Naive thymus-derived CD8-positive, alpha-beta T cell (primary cell): Measurements from ENCODE around the gene TTC28. TPM values are rescaled to one million over a fixed set of nuclear protein-coding genes. Genes with fewer than 3 reads are reported as not detected.
"Not testable (repeated sequence)": the region's sequence is repeated elsewhere in the genome, so short reads cannot be mapped to it uniquely, and the experiment has no call there.

Experiments
- ATAC-seq, 2 donors: fragments of 150-1000 bp; cut with Tn5 transposase in 1 of 2; sonication (Bioruptor Pico), chemical (Tn5 transposase) in 1 of 2; 1 replicate in 1 of 2; 2 replicates in 1 of 2; pipeline ENCODE4 v1.10.0; 2021; ENCODE audit warnings: mild to moderate bottlenecking in 2 of 2, moderate library complexity in 2 of 2
- POLR2A ChIA-PET: fragments of 350-600 bp; sonication (Branson Sonifier 250); formaldehyde crosslinking; loops from one replicate; lab custom pipeline; 2021; ENCODE audit warnings: antibody characterized with exemption; lab: Charles Lee
- DNase-seq, 10 donors: peaks; one replicate each; pipeline versions ENCODE4 v3.0.0 to v3.0.0-alpha.2; 2020 to 2022
- H3K27ac Mint-ChIP-seq, 10 donors: one replicate each; pipeline ENCODE4 v1.8.0; 2020 to 2022; ENCODE audit warnings: mild to moderate bottlenecking in 10 of 10, mixed read lengths in 10 of 10, moderate library complexity in 4 of 10, inconsistent platforms in 1 of 10
- H3K27me3 Mint-ChIP-seq, 5 donors: one replicate each; pipeline ENCODE4 v1.8.0; 2021 to 2022; ENCODE audit warnings: mixed read lengths in 5 of 5
- H3K36me3 Mint-ChIP-seq, 3 donors: one replicate each; pipeline ENCODE4 v1.8.0; 2020 to 2022; ENCODE audit warnings: mixed read lengths in 3 of 3, mild to moderate bottlenecking in 2 of 3, inconsistent platforms in 1 of 3
- H3K4me1 Mint-ChIP-seq, 4 donors: one replicate each; pipeline ENCODE4 v1.8.0; 2021 to 2022; ENCODE audit warnings: mixed read lengths in 4 of 4
- H3K4me3 Mint-ChIP-seq, 10 donors: one replicate each; pipeline ENCODE4 v1.8.0; 2020 to 2022; ENCODE audit warnings: mild to moderate bottlenecking in 10 of 10, mixed read lengths in 10 of 10, moderate library complexity in 6 of 10, inconsistent platforms in 1 of 10
- H3K9me3 Mint-ChIP-seq, 9 donors: one replicate each; pipeline ENCODE4 v1.8.0; 2020 to 2022; ENCODE audit warnings: mixed read lengths in 9 of 9, mild to moderate bottlenecking in 3 of 9, inconsistent platforms in 1 of 9, moderate library complexity in 1 of 9
- polyA plus RNA-seq, 3 donors: library from polyadenylated mRNA; unstranded; fragments of 300-500 nt; fragmentation: Illumina TruSeq; gene quantifications; one replicate each; pipeline ENCODE4 v1.2.3, GENCODE V29; 2021
- total RNA-seq, 8 experiments: library from RNA in 2 of 8; stranded (reverse) in 2 of 8; gene quantifications; one replicate each; pipeline ENCODE4 v1.2.3 and lab custom pipeline; 2021 to 2026

The TTC28 gene
- total RNA-seq = 1 to 10 TPM; 2.6 to 6.4 TPM
- polyA plus RNA-seq = 1 to 10 TPM in 1 of 3 donors, under 1 TPM in 2; 0.44 to 1.3 (median 0.81) TPM
- 3.1 to 19.3 (median 7.1) reads per million in 6 experiments for total RNA-seq (lab: John Stamatoyannopoulos, UW)

- not testable (repeated sequence) for H3K9me3 Mint-ChIP-seq, ATAC-seq, H3K36me3 Mint-ChIP-seq
- H3K27ac Mint-ChIP-seq = peak within 1 kb of the TSS in 2 of 10 donors; percentile 25 to 29
- peak within 1 kb of the TSS; percentile 80 to 91 (median 85) for H3K4me3 Mint-ChIP-seq
- peaks cover 25 to 74% (median 51%) of the 10 kb centered on the region in 5 donors for H3K27me3 Mint-ChIP-seq
- DNase-seq = peak in 8 of 10 donors; percentile 11 to 44 (median 30)
- POLR2A ChIA-PET = interaction anchor here (0.6 kb wide), 1 partner anchor 1642 kb away, joined by 6 read pairs; no protein-coding TSS in a partner anchor
- H3K4me1 Mint-ChIP-seq = peaks cover 9 to 26% (median 17%) of the 10 kb centered on the region in 4 donors
These were observed at the start of gene TTC28 for GRCh38 chr22:28679611-28680287. TSS of gene TTC28 (minus strand) at chr22:28679840. CDS start at chr22:28679723, 117 bp downstream.

GRCh38 chr22:28728621-28729313 lies 49.1 kb upstream of the TTC28 start:
- H3K9me3 Mint-ChIP-seq = no peaks in the 10 kb centered on the region
- DNase-seq = no peak
- no peaks in the 10 kb centered on the region for H3K27me3 Mint-ChIP-seq
- peaks cover 0 to 8% (median 0%) of the 10 kb centered on the region in 4 donors for H3K4me1 Mint-ChIP-seq
- H3K36me3 Mint-ChIP-seq = peaks cover 0 to 46% (median 23%) of the 10 kb centered on the region in 3 donors
- H3K27ac Mint-ChIP-seq = no peak overlapping the region
- H3K4me3 Mint-ChIP-seq = no peak overlapping the region
- POLR2A ChIA-PET = no interaction called here
- no peak for ATAC-seq

- H3K36me3 Mint-ChIP-seq = peaks cover 0 to 47% (median 21%) of the 10 kb centered on the region in 3 donors
These were observed 48.4 kb upstream of the TTC28 start for GRCh38 chr22:28728002-28728401.

GRCh38 chr22:28718044-28718443 lies 38.4 kb upstream of the TTC28 start:
- ATAC-seq (no peak), DNase-seq (no peak)
- POLR2A ChIA-PET = no interaction called here
- Mint-ChIP-seq H3K36me3 (peaks cover 0 to 29% (median 9%) of the 10 kb centered on the region in 3 donors), H3K27me3 (no peaks in the 10 kb centered on the region), H3K4me3 (no peak overlapping the region), H3K4me1 (peaks cover 0 to 4% (median 0%) of the 10 kb centered on the region in 4 donors), H3K27ac (no peak overlapping the region), H3K9me3 (no peaks in the 10 kb centered on the region)

More at GRCh38 chr22:28728002-28728401, 48.4 kb upstream of the TTC28 start:
- H3K27ac Mint-ChIP-seq = no peak overlapping the region
- DNase-seq = no peak
- H3K9me3 Mint-ChIP-seq = no peaks in the 10 kb centered on the region
- H3K27me3 Mint-ChIP-seq = no peaks in the 10 kb centered on the region
- POLR2A ChIA-PET = no interaction called here
- H3K4me3 Mint-ChIP-seq = no peak overlapping the region
- ATAC-seq = no peak
- H3K4me1 Mint-ChIP-seq = peaks cover 0 to 8% (median 0%) of the 10 kb centered on the region in 4 donors

GRCh38 chr22:28716686-28717085 lies 37.0 kb upstream of the TTC28 start:
- Mint-ChIP-seq H3K9me3 (no peaks in the 10 kb centered on the region), H3K4me1 (peaks cover 0 to 4% (median 0%) of the 10 kb centered on the region in 4 donors), H3K36me3 (peaks cover 0 to 33% (median 10%) of the 10 kb centered on the region in 3 donors), H3K27me3 (no peaks in the 10 kb centered on the region), H3K27ac (no peak overlapping the region), H3K4me3 (no peak overlapping the region)
- POLR2A ChIA-PET = no interaction called here
- ATAC-seq = no peak
- DNase-seq = no peak

- Mint-ChIP-seq H3K27me3 (no peaks in the 10 kb centered on the region), H3K4me3 (no peak overlapping the region), H3K4me1 (peaks cover 0 to 4% (median 0%) of the 10 kb centered on the region in 4 donors), H3K36me3 (peaks cover 0 to 37% (median 16%) of the 10 kb centered on the region in 3 donors), H3K27ac (no peak overlapping the region), H3K9me3 (no peaks in the 10 kb centered on the region)
- no peak for DNase-seq
- POLR2A ChIA-PET = no interaction called here
- ATAC-seq = no peak
These were observed 36.0 kb upstream of the TTC28 start for GRCh38 chr22:28715611-28716010.

GRCh38 chr22:28714043-28714628 lies 34.5 kb upstream of the TTC28 start:
- peaks cover 0 to 36% (median 22%) of the 10 kb centered on the region in 3 donors for H3K36me3 Mint-ChIP-seq
- POLR2A ChIA-PET = no interaction called here
- H3K4me1 Mint-ChIP-seq = peaks cover 0 to 4% (median 0%) of the 10 kb centered on the region in 4 donors
- H3K4me3 Mint-ChIP-seq = no peak overlapping the region
- no peak overlapping the region for H3K27ac Mint-ChIP-seq
- no peak for ATAC-seq
- no peaks in the 10 kb centered on the region for H3K9me3 Mint-ChIP-seq
- no peaks in the 10 kb centered on the region for H3K27me3 Mint-ChIP-seq
- no peak for DNase-seq

- Mint-ChIP-seq H3K4me1 (peaks cover 0 to 9% (median 0%) of the 10 kb centered on the region in 4 donors), H3K27ac (no peak overlapping the region), H3K4me3 (no peak overlapping the region), H3K27me3 (peaks cover 0 to 2% (median 1%) of the 10 kb centered on the region in 5 donors), H3K36me3 (peaks cover 3 to 48% (median 24%) of the 10 kb centered on the region in 3 donors), H3K9me3 (no peaks in the 10 kb centered on the region)
- ATAC-seq = no peak
- POLR2A ChIA-PET = no interaction called here
- DNase-seq = no peak
These were observed 32.5 kb upstream of the TTC28 start for GRCh38 chr22:28711820-28712777.

- Mint-ChIP-seq H3K4me3 (no peak overlapping the region), H3K36me3 (peaks cover 6 to 50% (median 29%) of the 10 kb centered on the region in 3 donors), H3K27me3 (peaks cover 0 to 3% (median 2%) of the 10 kb centered on the region in 5 donors), H3K27ac (no peak overlapping the region), H3K4me1 (peaks cover 0 to 14% (median 0%) of the 10 kb centered on the region in 4 donors), H3K9me3 (no peaks in the 10 kb centered on the region)
- ATAC-seq (no peak), DNase-seq (no peak)
- POLR2A ChIA-PET = no interaction called here
These were observed 31.7 kb upstream of the TTC28 start for GRCh38 chr22:28711341-28711740.

GRCh38 chr22:28710576-28711191 lies 31.0 kb upstream of the TTC28 start:
- ATAC-seq (no peak), DNase-seq (no peak)
- peaks cover 6 to 53% (median 34%) of the 10 kb centered on the region in 3 donors for H3K36me3 Mint-ChIP-seq

GRCh38 chr22:28710107-28710506 lies 30.5 kb upstream of the TTC28 start:
- Mint-ChIP-seq H3K4me1 (peaks cover 0 to 14% (median 0%) of the 10 kb centered on the region in 4 donors), H3K4me3 (no peak overlapping the region), H3K36me3 (peaks cover 6 to 59% (median 38%) of the 10 kb centered on the region in 3 donors), H3K27ac (no peak overlapping the region), H3K27me3 (peaks cover 0 to 3% (median 2%) of the 10 kb centered on the region in 5 donors), H3K9me3 (no peaks in the 10 kb centered on the region)
- no peak for ATAC-seq
- no peak for DNase-seq
- POLR2A ChIA-PET = no interaction called here

More at GRCh38 chr22:28710576-28711191, 31.0 kb upstream of the TTC28 start:
- peaks cover 0 to 14% (median 0%) of the 10 kb centered on the region in 4 donors for H3K4me1 Mint-ChIP-seq
- no peak overlapping the region for H3K27ac Mint-ChIP-seq
- POLR2A ChIA-PET = no interaction called here
- H3K27me3 Mint-ChIP-seq = peaks cover 0 to 3% (median 2%) of the 10 kb centered on the region in 5 donors
- no peak overlapping the region for H3K4me3 Mint-ChIP-seq
- H3K9me3 Mint-ChIP-seq = no peaks in the 10 kb centered on the region
